ENCODE data around the gene TMTC1.

TMTC1 gene

DNA sequence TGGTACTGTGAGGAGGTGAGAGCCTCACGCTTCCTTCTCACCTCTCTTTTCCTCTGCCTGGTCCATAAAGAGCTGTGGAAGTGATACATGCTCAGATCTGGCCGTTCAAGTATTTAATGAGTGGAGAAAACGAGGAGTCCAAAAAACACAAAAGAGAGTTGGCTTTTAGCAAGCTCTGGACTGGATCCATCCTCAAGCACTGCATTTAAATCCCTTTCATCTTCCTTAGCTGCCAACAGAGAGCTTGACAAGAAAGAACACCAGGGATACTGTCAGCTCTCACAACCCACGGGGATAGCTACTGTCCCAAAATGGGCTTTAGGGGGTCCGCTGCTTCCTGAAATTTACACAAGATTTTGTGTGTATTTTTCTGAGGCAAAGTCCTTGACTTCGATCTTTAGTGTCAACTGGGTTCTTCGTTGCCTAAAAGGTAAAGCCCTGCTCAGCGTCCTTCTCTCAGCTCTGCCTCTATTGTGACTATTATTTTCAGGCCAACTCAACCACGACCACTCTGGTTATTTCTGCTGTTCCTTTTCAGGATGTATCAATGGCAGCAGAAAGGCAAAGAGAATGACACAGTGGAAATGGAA, 120.9 kb downstream of the TMTC1 start:
- TF ChIP-seq TSHZ2 (CRISPR knock-in tag; IDR thresholded peaks at IDR 0.05), result no peak
- no peak for TF ChIP-seq ZC3H10 (CRISPR knock-in tag; IDR thresholded peaks at IDR 0.05)
- no peak for TF ChIP-seq ZNF70 (CRISPR knock-in tag; IDR thresholded peaks at IDR 0.05)
- no peak for TF ChIP-seq ESRRG (CRISPR knock-in tag; IDR thresholded peaks at IDR 0.05)
- ATAC-seq, result no peak

DNA sequence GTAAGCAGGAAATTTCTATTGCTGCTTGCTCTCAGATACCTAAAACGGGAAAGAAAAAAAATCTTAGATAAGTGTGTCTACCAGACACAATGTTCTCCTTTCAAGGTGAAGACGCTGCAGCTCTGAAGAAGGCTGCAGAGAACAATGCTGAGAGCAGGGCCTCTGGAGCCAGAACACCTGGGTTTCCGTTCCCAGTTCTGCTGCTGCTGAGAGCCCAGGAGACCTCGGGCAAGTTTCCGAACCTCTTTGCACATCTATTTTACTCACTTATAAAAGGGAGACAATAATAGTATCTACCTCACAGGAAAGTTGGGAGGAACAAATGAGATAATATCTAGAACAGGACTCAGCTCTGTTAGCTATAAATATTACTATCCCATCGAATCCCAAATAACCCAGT, 122.9 kb downstream of the TMTC1 start:
- TF ChIP-seq OSR1 (CRISPR knock-in tag; IDR thresholded peaks at IDR 0.05) (no peak), ZNF565 (CRISPR knock-in tag; conservative IDR thresholded peaks at IDR 0.05; ENCODE audit: low read depth) (no peak), ZFP30 (CRISPR knock-in tag; IDR thresholded peaks at IDR 0.05) (no peak), POU6F1 (CRISPR knock-in tag; IDR thresholded peaks at IDR 0.05; ENCODE audit: borderline replicate concordance, low read depth) (no peak), ZC3H10 (CRISPR knock-in tag; IDR thresholded peaks at IDR 0.05) (no peak), BACH2 (CRISPR knock-in tag; IDR thresholded peaks at IDR 0.05; ENCODE audit: borderline replicate concordance) (no peak), SNAI2 (CRISPR knock-in tag; IDR thresholded peaks at IDR 0.05) (no peak), PPARA (CRISPR knock-in tag; IDR thresholded peaks at IDR 0.05; ENCODE audit: borderline replicate concordance) (no peak), TCF4 (CRISPR knock-in tag; IDR thresholded peaks at IDR 0.05; ENCODE audit: borderline replicate concordance) (no peak), ESRRG (CRISPR knock-in tag; IDR thresholded peaks at IDR 0.05) (no peak), ZNF8 (CRISPR knock-in tag; IDR thresholded peaks at IDR 0.05) (no peak), GLIS3 (CRISPR knock-in tag; IDR thresholded peaks at IDR 0.05) (no peak), ISL1 (CRISPR knock-in tag; IDR thresholded peaks at IDR 0.05) (no peak), ZNF70 (CRISPR knock-in tag; IDR thresholded peaks at IDR 0.05) (no peak), TOX (CRISPR knock-in tag; IDR thresholded peaks at IDR 0.05; ENCODE audit: borderline replicate concordance) (no peak), ARNTL (CRISPR knock-in tag; IDR thresholded peaks at IDR 0.05; ENCODE audit: borderline replicate concordance, low read depth) (no peak), CSDC2 (CRISPR knock-in tag; IDR thresholded peaks at IDR 0.05) (no peak)
- TF ChIP-seq, protein P1, sequence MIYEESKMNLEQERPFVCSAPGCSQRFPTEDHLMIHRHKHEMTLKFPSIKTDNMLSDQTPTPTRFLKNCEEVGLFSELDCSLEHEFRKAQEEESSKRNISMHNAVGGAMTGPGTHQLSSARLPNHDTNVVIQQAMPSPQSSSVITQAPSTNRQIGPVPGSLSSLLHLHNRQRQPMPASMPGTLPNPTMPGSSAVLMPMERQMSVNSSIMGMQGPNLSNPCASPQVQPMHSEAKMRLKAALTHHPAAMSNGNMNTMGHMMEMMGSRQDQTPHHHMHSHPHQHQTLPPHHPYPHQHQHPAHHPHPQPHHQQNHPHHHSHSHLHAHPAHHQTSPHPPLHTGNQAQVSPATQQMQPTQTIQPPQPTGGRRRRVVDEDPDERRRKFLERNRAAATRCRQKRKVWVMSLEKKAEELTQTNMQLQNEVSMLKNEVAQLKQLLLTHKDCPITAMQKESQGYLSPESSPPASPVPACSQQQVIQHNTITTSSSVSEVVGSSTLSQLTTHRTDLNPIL (CRISPR knock-in tag; IDR thresholded peaks at IDR 0.05; ENCODE audit: low read depth), result no peak
- TF ChIP-seq, protein P2, sequence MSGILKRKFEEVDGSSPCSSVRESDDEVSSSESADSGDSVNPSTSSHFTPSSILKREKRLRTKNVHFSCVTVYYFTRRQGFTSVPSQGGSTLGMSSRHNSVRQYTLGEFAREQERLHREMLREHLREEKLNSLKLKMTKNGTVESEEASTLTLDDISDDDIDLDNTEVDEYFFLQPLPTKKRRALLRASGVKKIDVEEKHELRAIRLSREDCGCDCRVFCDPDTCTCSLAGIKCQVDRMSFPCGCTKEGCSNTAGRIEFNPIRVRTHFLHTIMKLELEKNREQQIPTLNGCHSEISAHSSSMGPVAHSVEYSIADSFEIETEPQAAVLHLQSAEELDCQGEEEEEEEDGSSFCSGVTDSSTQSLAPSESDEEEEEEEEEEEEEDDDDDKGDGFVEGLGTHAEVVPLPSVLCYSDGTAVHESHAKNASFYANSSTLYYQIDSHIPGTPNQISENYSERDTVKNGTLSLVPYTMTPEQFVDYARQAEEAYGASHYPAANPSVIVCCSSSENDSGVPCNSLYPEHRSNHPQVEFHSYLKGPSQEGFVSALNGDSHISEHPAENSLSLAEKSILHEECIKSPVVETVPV (CRISPR knock-in tag; IDR thresholded peaks at IDR 0.05), result no peak
- ATAC-seq, result no peak

- no peak for TF ChIP-seq CSDC2 (CRISPR knock-in tag; IDR thresholded peaks at IDR 0.05)
- TF ChIP-seq ZNF70 (CRISPR knock-in tag; IDR thresholded peaks at IDR 0.05), result no peak
- no peak for ATAC-seq
Measured at GRCh38 chr12:29656762-29657538, 126.8 kb downstream of the TMTC1 start.

DNA sequence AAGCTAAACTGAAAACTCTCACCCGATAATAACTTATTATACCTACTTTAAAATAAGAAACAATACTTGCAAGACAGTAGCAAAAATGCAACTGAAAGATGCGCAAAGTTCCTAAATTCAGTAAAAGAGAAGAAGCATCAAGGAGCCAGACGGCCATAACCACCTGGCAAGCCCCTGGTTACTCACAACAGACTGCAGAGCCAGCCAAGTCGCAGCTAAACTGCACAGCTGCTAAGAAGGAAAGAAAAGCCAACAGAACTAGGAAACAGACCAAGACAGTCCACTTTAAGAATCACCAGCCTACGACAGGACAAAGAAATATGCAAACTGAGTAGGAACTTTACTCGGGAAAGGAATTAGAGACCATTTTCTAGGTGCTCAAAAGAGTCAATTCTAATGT, 127.9 kb downstream of the TMTC1 start:
- ATAC-seq, result no peak
- TF ChIP-seq ZFP3 (CRISPR knock-in tag; IDR thresholded peaks at IDR 0.05) (no peak), TSHZ2 (CRISPR knock-in tag; IDR thresholded peaks at IDR 0.05) (no peak), ZC3H10 (CRISPR knock-in tag; IDR thresholded peaks at IDR 0.05) (no peak), BACH2 (CRISPR knock-in tag; IDR thresholded peaks at IDR 0.05; ENCODE audit: borderline replicate concordance) (no peak), ZNF70 (CRISPR knock-in tag; IDR thresholded peaks at IDR 0.05) (no peak), TOX (CRISPR knock-in tag; IDR thresholded peaks at IDR 0.05; ENCODE audit: borderline replicate concordance) (no peak), TCF4 (CRISPR knock-in tag; IDR thresholded peaks at IDR 0.05; ENCODE audit: borderline replicate concordance) (no peak), ZFP30 (CRISPR knock-in tag; IDR thresholded peaks at IDR 0.05) (no peak), GLIS3 (CRISPR knock-in tag; IDR thresholded peaks at IDR 0.05) (no peak), ESRRG (CRISPR knock-in tag; IDR thresholded peaks at IDR 0.05) (no peak), ISL1 (CRISPR knock-in tag; IDR thresholded peaks at IDR 0.05) (no peak), ARNTL (CRISPR knock-in tag; IDR thresholded peaks at IDR 0.05; ENCODE audit: borderline replicate concordance, low read depth) (no peak)
- TF ChIP-seq, protein P3, sequence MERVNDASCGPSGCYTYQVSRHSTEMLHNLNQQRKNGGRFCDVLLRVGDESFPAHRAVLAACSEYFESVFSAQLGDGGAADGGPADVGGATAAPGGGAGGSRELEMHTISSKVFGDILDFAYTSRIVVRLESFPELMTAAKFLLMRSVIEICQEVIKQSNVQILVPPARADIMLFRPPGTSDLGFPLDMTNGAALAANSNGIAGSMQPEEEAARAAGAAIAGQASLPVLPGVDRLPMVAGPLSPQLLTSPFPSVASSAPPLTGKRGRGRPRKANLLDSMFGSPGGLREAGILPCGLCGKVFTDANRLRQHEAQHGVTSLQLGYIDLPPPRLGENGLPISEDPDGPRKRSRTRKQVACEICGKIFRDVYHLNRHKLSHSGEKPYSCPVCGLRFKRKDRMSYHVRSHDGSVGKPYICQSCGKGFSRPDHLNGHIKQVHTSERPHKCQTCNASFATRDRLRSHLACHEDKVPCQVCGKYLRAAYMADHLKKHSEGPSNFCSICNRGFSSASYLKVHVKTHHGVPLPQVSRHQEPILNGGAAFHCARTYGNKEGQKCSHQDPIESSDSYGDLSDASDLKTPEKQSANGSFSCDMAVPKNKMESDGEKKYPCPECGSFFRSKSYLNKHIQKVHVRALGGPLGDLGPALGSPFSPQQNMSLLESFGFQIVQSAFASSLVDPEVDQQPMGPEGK (CRISPR knock-in tag; IDR thresholded peaks at IDR 0.05; ENCODE audit: borderline replicate concordance), result no peak
